ENCODE measurements around the gene ARHGEF33.

- no peak for TF ChIP-seq CTCF (IDR thresholded peaks at IDR 0.05; ENCODE audit: insufficient read depth, low read depth, low read length)
- no peak for TF ChIP-seq EZH2 (IDR thresholded peaks at IDR 0.05; ENCODE audit: insufficient read depth, low read length)
Measured at GRCh38 chr2:38863061-38863695, 26.5 kb upstream of the ARHGEF33 start.

Data from astrocyte (in vitro differentiated cells and primary cell).